GM12878 (cell line): ENCODE measurements around the gene HOXD10. TPM values are rescaled to one million over a fixed set of nuclear protein-coding genes. Genes with fewer than 3 reads are reported as not detected.
A peak's percentile ranks its signal among the peaks of the same experiment; 100 is the strongest.

Experiments used
- CREM ChIP-seq: IDR thresholded peaks from 2 replicates; pipeline ENCODE4 v1.6.1; 2014; ENCODE audit warnings: antibody characterized with exemption, low read depth
- EGR1 ChIP-seq, 2 experiments: IDR thresholded peaks; 1 replicate in 1 of 2; 2 replicates in 1 of 2; pipeline ENCODE4 v1.6.1; 2011 to 2012; ENCODE audit warnings: low read depth in 2 of 2, low read length in 2 of 2, borderline replicate concordance in 1 of 2, mild to moderate bottlenecking in 1 of 2, moderate library complexity in 1 of 2
- EZH2 ChIP-seq: IDR thresholded peaks from 2 replicates; pipeline ENCODE4 v1.6.1; 2012; ENCODE audit warnings: low read depth, mild to moderate bottlenecking, control low read depth, inconsistent platforms, low read length, borderline replicate concordance; ENCODE audit not compliant: control insufficient read depth
- HDGF ChIP-seq: fragments of 450-650 bp; IDR thresholded peaks from 2 replicates; pipeline ENCODE4 v1.6.1; 2016; ENCODE audit warnings: antibody characterized with exemption
- NFYA ChIP-seq: IDR thresholded peaks from 2 replicates; pipeline ENCODE4 v1.6.1; 2011; ENCODE audit warnings: low read depth, mild to moderate bottlenecking, low read length, improper control_type of control experiment, borderline replicate concordance
- RFX5 ChIP-seq: IDR thresholded peaks from 2 replicates; pipeline ENCODE4 v1.6.1; 2011; ENCODE audit warnings: low read depth, low read length, improper control_type of control experiment
- ZNF622 ChIP-seq: fragments of 450-650 bp; IDR thresholded peaks from 2 replicates; pipeline ENCODE4 v1.6.1; 2017; ENCODE audit warnings: mild to moderate bottlenecking, inconsistent platforms
- ZSCAN29 ChIP-seq: fragments of 450-650 bp; IDR thresholded peaks from 2 replicates; pipeline ENCODE4 v1.6.1; 2017; ENCODE audit warnings: mild to moderate bottlenecking, moderate library complexity
- polyA plus RNA-seq, 11 experiments: library from polyadenylated mRNA; depleted of rRNA in 4 of 11; unstranded in 6 of 11; stranded (reverse) in 5 of 11; fragments of >200 nt; fragmentation: Nextera tagmentation in 4 of 11; fragmentation: Illumina TruSeq in 1 of 11; extraction: Ambion mirVana in 4 of 11; extraction: Trizol in 1 of 11; gene quantifications; 1 replicate in 1 of 11; 2 replicates in 10 of 11; pipeline versions ENCODE4 v1.2.1 to v1.2.3, GENCODE V29; 2011 to 2016; ENCODE audit warnings: inconsistent platforms in 2 of 11, missing spikeins in 2 of 11, low read depth in 1 of 11
- total RNA-seq, 4 experiments: library from RNA; depleted of rRNA in 3 of 4; stranded (reverse); fragments of >200 nt in 3 of 4; fragmentation: Illumina TruSeq in 1 of 4; extraction: Trizol in 1 of 4; gene quantifications; 2 replicates each; pipeline versions ENCODE4 v1.2.1 to v1.2.3, GENCODE V29; 2013 to 2021
- TF ChIP-seq, protein P1 (sequence below): fragments of 450-650 bp; IDR thresholded peaks from 2 replicates; pipeline ENCODE4 v1.6.1; 2018; ENCODE audit warnings: mild to moderate bottlenecking, low read depth, moderate library complexity; ENCODE audit not compliant: partially characterized antibody
- TF ChIP-seq, protein P2 (sequence below): fragments of 150-350 bp; IDR thresholded peaks from 2 replicates; pipeline ENCODE4 v1.6.1; 2016; ENCODE audit warnings: low read depth, low read length
- TF ChIP-seq, protein P3 (sequence below): fragments of 450-650 bp; IDR thresholded peaks from 2 replicates; pipeline ENCODE4 v1.6.1; 2014; ENCODE audit warnings: mild to moderate bottlenecking

Gene HOXD10
- total and polyA plus RNA-seq, 10 of the 15 experiments (the other 5 are each of a cell fraction or from before 2014, with no cell fraction given), result not detected

DNA sequence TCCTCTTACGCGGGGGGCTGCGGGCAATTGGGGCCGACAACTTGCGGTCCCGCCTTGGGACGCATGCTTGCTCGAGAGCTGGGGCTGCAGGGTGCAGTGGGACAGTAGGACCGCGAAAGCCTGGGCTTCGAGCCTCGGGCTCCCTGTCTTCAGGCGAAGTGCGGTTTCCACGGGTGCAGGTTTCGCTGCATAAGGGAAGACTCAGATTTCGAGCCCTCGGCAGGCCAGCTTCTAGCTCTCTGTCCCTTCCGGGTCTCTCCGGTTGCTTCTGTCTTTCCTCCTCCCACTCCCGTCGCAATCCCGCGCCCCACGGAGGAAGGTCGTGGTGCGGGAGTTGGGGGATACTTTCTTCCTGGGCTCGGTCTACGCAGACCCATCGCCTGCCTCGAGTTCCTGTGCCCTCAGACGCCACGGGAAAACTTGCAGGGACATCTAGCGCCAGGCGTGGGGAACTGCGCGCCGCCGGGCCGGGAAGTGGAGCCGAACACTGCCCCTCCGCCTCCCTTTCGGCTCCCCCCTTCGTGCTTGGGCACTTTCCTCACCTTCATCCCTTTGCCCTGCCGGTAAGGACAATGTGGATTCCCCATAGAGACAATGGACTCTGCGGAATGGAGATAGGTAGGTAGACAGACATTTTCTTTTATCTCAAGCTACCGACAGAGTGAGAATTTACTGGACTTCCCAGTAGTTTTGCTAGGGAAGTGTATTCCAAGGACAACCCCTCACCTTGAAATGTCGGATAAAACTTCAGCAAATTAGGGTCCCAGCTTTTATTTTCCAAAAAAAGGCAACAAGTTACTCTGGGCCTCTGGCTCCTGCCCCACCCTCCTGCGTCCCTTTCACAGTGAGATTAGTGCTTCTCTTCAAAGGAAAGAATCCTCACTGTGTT, 28.3 kb upstream of the HOXD10 start (continued):
- TF ChIP-seq ZSCAN29 (0 out of 2 replicates have a peak, but pooled peaks have one; percentile 64), EZH2 (0 out of 2 replicates have a peak, but pooled peaks have one; percentile 14), RFX5 (no peak), EGR1 (IDR thresholded peaks at IDR 0.05; ENCODE audit: borderline replicate concordance in 1 of 2, low read depth in 2 of 2, low read length in 2 of 2) (no peak), ZNF622 (no peak), CREM (no peak), NFYA (no peak), HDGF (no peak)
- TF ChIP-seq, protein P1, sequence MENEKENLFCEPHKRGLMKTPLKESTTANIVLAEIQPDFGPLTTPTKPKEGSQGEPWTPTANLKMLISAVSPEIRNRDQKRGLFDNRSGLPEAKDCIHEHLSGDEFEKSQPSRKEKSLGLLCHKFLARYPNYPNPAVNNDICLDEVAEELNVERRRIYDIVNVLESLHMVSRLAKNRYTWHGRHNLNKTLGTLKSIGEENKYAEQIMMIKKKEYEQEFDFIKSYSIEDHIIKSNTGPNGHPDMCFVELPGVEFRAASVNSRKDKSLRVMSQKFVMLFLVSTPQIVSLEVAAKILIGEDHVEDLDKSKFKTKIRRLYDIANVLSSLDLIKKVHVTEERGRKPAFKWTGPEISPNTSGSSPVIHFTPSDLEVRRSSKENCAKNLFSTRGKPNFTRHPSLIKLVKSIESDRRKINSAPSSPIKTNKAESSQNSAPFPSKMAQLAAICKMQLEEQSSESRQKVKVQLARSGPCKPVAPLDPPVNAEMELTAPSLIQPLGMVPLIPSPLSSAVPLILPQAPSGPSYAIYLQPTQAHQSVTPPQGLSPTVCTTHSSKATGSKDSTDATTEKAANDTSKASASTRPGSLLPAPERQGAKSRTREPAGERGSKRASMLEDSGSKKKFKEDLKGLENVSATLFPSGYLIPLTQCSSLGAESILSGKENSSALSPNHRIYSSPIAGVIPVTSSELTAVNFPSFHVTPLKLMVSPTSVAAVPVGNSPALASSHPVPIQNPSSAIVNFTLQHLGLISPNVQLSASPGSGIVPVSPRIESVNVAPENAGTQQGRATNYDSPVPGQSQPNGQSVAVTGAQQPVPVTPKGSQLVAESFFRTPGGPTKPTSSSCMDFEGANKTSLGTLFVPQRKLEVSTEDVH, result no peak
- TF ChIP-seq, protein P2, sequence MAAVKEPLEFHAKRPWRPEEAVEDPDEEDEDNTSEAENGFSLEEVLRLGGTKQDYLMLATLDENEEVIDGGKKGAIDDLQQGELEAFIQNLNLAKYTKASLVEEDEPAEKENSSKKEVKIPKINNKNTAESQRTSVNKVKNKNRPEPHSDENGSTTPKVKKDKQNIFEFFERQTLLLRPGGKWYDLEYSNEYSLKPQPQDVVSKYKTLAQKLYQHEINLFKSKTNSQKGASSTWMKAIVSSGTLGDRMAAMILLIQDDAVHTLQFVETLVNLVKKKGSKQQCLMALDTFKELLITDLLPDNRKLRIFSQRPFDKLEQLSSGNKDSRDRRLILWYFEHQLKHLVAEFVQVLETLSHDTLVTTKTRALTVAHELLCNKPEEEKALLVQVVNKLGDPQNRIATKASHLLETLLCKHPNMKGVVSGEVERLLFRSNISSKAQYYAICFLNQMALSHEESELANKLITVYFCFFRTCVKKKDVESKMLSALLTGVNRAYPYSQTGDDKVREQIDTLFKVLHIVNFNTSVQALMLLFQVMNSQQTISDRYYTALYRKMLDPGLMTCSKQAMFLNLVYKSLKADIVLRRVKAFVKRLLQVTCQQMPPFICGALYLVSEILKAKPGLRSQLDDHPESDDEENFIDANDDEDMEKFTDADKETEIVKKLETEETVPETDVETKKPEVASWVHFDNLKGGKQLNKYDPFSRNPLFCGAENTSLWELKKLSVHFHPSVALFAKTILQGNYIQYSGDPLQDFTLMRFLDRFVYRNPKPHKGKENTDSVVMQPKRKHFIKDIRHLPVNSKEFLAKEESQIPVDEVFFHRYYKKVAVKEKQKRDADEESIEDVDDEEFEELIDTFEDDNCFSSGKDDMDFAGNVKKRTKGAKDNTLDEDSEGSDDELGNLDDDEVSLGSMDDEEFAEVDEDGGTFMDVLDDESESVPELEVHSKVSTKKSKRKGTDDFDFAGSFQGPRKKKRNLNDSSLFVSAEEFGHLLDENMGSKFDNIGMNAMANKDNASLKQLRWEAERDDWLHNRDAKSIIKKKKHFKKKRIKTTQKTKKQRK, result no peak
- TF ChIP-seq, protein P3, sequence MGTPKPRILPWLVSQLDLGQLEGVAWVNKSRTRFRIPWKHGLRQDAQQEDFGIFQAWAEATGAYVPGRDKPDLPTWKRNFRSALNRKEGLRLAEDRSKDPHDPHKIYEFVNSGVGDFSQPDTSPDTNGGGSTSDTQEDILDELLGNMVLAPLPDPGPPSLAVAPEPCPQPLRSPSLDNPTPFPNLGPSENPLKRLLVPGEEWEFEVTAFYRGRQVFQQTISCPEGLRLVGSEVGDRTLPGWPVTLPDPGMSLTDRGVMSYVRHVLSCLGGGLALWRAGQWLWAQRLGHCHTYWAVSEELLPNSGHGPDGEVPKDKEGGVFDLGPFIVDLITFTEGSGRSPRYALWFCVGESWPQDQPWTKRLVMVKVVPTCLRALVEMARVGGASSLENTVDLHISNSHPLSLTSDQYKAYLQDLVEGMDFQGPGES, result no peak
- TF ChIP-seq, all 136 proteins: peak for 5
